ENCODE data around the gene NEDD8.

- TF ChIP-seq EZH2phosphoT487 (IDR thresholded peaks at IDR 0.05; ENCODE audit: borderline replicate concordance, low read length): no peak
- TF ChIP-seq, protein P1, sequence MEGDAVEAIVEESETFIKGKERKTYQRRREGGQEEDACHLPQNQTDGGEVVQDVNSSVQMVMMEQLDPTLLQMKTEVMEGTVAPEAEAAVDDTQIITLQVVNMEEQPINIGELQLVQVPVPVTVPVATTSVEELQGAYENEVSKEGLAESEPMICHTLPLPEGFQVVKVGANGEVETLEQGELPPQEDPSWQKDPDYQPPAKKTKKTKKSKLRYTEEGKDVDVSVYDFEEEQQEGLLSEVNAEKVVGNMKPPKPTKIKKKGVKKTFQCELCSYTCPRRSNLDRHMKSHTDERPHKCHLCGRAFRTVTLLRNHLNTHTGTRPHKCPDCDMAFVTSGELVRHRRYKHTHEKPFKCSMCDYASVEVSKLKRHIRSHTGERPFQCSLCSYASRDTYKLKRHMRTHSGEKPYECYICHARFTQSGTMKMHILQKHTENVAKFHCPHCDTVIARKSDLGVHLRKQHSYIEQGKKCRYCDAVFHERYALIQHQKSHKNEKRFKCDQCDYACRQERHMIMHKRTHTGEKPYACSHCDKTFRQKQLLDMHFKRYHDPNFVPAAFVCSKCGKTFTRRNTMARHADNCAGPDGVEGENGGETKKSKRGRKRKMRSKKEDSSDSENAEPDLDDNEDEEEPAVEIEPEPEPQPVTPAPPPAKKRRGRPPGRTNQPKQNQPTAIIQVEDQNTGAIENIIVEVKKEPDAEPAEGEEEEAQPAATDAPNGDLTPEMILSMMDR (conservative IDR thresholded peaks at IDR 0.05; ENCODE audit: low read depth, low read length): no peak
Measured at GRCh38 chr14:24178399-24179178, 53.6 kb downstream of the NEDD8 start.
